Endothelial cell (in vitro differentiated cells): ENCODE results near the gene TBL1X. TPM values are rescaled to one million over a fixed set of nuclear protein-coding genes. Genes with fewer than 3 reads are reported as not detected.

Experiments used
- DNase-seq: peaks from one replicate; pipeline ENCODE4 v3.0.0; 2021; ENCODE audit warnings: low spot score
- H3K27ac Mint-ChIP-seq: one replicate; pipeline ENCODE4 v1.8.0; 2021; ENCODE audit warnings: mixed read lengths, inconsistent platforms; ENCODE audit not compliant: unreplicated experiment
- H3K27me3 Mint-ChIP-seq: one replicate; pipeline ENCODE4 v1.8.0; 2021; ENCODE audit warnings: mild to moderate bottlenecking, moderate library complexity, mixed read lengths, inconsistent platforms; ENCODE audit not compliant: unreplicated experiment
- H3K36me3 Mint-ChIP-seq: one replicate; pipeline ENCODE4 v1.8.0; 2021; ENCODE audit warnings: mild to moderate bottlenecking, low read depth, mixed read lengths, inconsistent platforms; ENCODE audit not compliant: unreplicated experiment
- H3K4me1 Mint-ChIP-seq: one replicate; pipeline ENCODE4 v1.8.0; 2021; ENCODE audit warnings: mild to moderate bottlenecking, mixed read lengths, inconsistent platforms; ENCODE audit not compliant: unreplicated experiment
- H3K4me3 Mint-ChIP-seq: one replicate; pipeline ENCODE4 v1.8.0; 2021; ENCODE audit warnings: mild to moderate bottlenecking, mixed read lengths, inconsistent platforms; ENCODE audit not compliant: unreplicated experiment
- H3K9me3 Mint-ChIP-seq: one replicate; pipeline ENCODE4 v1.8.0; 2021; ENCODE audit warnings: mixed read lengths, inconsistent platforms; ENCODE audit not compliant: unreplicated experiment
- total RNA-seq: library from RNA; stranded (reverse); fragmentation: NEBNext Ultra II Directional; extraction: Animal tissue kit (Norgen Biotek cat#: 25700); gene quantifications from one replicate; pipeline ENCODE4 v1.2.1, GENCODE V29; 2021; ENCODE audit not compliant: unreplicated experiment
- TF ChIP-seq, protein P1 (sequence below): fragments of 200-600 bp; sonication (generic); IDR thresholded peaks from one replicate; pipeline ENCODE4 v1.5.0; 2021; ENCODE audit warnings: antibody characterized with exemption; ENCODE audit not compliant: unreplicated experiment

The TBL1X gene
- total RNA-seq, 1 donor from 2014 or later, result 19.4 TPM

DNA sequence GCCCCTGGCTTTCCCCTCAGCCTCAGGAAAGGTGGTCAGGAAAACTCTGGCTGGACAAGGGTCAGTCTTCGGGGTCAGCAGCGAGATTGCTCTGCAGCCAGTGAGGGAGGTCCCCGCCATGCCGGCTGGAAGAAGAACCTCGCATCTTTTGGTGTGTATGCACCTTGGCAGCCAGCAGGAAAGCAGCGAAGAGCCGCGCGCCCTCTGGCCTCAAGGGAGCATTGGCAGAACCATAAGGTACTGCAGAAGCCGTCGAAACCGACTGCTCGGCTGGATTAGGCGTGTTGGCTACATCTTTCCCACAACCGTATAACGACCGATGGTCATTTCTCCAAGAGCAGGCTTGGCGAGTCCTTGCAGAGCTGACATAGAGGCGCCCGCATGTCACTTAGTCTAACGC is 252.5 kb downstream of the TBL1X start:
- H3K27me3 Mint-ChIP-seq, result peaks cover 9% of the 10 kb centered on the region

DNA sequence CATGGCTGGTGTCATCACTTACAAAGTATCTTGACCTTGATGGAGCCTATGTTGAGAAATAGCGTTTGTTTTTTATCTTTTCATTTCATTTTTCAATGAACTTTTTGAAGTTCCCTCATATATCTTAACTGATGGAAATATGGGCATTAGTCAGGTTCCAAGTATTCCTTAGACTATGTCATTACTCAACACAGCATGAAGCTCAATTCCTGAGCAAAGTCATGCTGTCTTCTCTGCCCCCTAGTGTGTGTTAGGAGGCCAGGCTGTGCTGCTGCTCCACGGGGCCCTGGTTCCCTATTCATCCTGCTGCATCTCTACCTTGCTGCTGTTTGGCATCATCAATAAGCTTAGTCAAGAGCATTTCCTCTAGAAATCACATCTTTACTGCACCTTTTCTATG is 259.9 kb downstream of the TBL1X start:
- H3K27me3 Mint-ChIP-seq, result peaks cover 6% of the 10 kb centered on the region
- no peak overlapping the region for H3K27ac Mint-ChIP-seq
- no peaks in the 10 kb centered on the region for H3K4me1 Mint-ChIP-seq
- DNase-seq, result no peak
- no peak overlapping the region for H3K4me3 Mint-ChIP-seq
- peaks cover 62% of the 10 kb centered on the region for H3K36me3 Mint-ChIP-seq
- peaks cover 5% of the 10 kb centered on the region for H3K9me3 Mint-ChIP-seq
- TF ChIP-seq, protein P1, sequence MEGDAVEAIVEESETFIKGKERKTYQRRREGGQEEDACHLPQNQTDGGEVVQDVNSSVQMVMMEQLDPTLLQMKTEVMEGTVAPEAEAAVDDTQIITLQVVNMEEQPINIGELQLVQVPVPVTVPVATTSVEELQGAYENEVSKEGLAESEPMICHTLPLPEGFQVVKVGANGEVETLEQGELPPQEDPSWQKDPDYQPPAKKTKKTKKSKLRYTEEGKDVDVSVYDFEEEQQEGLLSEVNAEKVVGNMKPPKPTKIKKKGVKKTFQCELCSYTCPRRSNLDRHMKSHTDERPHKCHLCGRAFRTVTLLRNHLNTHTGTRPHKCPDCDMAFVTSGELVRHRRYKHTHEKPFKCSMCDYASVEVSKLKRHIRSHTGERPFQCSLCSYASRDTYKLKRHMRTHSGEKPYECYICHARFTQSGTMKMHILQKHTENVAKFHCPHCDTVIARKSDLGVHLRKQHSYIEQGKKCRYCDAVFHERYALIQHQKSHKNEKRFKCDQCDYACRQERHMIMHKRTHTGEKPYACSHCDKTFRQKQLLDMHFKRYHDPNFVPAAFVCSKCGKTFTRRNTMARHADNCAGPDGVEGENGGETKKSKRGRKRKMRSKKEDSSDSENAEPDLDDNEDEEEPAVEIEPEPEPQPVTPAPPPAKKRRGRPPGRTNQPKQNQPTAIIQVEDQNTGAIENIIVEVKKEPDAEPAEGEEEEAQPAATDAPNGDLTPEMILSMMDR, result no peak

More for the DNA sequence above, 252.5 kb downstream of the TBL1X start:
- DNase-seq, result no peak
- TF ChIP-seq, protein P1, result no peak
- Mint-ChIP-seq H3K36me3 (peaks cover 46% of the 10 kb centered on the region), H3K9me3 (no peaks in the 10 kb centered on the region), H3K4me1 (no peaks in the 10 kb centered on the region), H3K27ac (no peak overlapping the region), H3K4me3 (no peak overlapping the region)

DNA sequence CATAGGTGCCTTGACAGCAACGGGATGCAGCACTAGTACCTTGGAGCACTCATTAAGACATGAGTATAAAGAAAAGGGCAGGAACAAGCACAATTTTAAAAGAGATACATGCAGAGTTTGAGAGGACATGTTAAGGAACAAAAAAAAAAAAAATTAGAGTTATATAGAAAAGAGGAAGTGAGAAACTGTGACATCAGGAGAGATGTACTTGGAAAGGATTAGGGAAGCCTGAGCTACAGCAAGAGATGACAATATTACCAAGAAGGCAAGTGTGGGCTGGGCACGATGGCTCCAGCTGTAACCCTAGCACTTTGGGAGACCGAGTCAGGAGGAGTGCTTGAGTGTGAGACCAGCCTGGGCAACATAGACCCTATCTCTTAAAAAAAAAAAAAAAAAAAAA is 263.4 kb downstream of the TBL1X start:
- peaks cover 5% of the 10 kb centered on the region for H3K9me3 Mint-ChIP-seq
- no peaks in the 10 kb centered on the region for H3K4me1 Mint-ChIP-seq
- TF ChIP-seq, protein P1, result no peak
- H3K27ac Mint-ChIP-seq, result no peak overlapping the region
- peaks cover 2% of the 10 kb centered on the region for H3K27me3 Mint-ChIP-seq
- H3K4me3 Mint-ChIP-seq, result peak overlapping the region; percentile 77
- no peak for DNase-seq
- peaks cover 47% of the 10 kb centered on the region for H3K36me3 Mint-ChIP-seq

DNA sequence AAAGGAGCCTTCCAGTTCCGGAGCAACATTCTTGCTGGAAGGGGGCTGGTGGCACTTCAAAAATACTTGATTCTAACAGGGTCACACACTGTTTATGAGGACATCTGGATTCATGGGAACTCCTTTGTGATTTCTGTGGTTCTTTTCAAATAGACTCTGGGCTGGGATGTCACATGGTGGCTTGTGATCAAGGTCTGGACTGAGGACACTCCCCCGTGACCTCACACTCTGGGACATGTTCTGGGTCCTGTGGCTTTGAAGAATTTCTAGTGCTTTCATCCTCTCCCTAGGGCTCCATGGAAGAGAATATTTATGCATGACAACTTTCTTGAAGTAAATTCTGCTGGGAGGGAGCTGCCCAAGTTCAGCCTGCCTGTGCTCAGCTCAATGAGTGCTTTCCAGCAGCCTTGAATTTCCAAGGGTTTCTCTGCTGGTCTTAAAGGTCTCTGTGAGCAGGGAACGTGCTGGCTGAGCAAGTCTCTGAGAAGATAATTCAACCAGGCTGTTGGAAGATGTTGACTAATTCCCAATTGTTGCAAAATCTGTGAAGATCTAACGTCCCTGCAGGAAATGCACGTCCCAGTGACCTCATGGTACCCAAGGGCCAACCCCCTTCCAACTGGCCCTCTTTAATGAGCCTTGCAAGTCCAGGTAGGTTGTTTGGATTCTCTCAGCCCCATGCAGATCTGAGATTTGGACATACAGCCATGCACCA is 264.5 kb downstream of the TBL1X start:
- DNase-seq, result no peak
- TF ChIP-seq, protein P1, result no peak

DNA sequence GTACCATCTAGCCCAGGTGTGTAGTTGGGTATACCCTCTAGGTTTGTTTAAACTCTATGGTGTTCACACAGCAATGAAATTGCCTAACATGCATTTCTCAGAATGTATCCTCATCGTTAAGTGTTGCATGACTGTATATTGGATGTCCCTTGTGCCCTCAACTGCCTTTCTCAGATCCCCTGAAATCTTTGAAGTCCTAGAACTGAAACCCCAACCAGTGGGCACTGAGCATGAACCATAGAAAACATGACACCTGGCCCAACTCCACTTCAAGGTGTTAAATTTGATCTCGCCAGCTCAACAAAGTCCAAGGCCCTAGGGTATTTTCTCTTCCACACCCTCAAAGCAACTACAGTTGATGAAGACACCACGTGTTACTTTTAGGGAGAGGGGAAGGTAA is 265.2 kb downstream of the TBL1X start:
- DNase-seq, result no peak
- H3K4me3 Mint-ChIP-seq, result no peak overlapping the region
- no peak overlapping the region for H3K27ac Mint-ChIP-seq
- peaks cover 42% of the 10 kb centered on the region for H3K36me3 Mint-ChIP-seq
- peaks cover 5% of the 10 kb centered on the region for H3K9me3 Mint-ChIP-seq
- H3K4me1 Mint-ChIP-seq, result no peaks in the 10 kb centered on the region
- TF ChIP-seq, protein P1, result no peak
- H3K27me3 Mint-ChIP-seq, result peaks cover 2% of the 10 kb centered on the region

More for the DNA sequence above, 264.5 kb downstream of the TBL1X start:
- H3K27ac Mint-ChIP-seq, result no peak overlapping the region
- H3K27me3 Mint-ChIP-seq, result peaks cover 2% of the 10 kb centered on the region
- peaks cover 5% of the 10 kb centered on the region for H3K9me3 Mint-ChIP-seq
- H3K36me3 Mint-ChIP-seq, result peaks cover 47% of the 10 kb centered on the region
- H3K4me1 Mint-ChIP-seq, result no peaks in the 10 kb centered on the region
- H3K4me3 Mint-ChIP-seq, result peak overlapping the region; percentile 65
